Stimulated activated CD8-positive, alpha-beta memory T cell treated with anti-CD3 and anti-CD28 coated beads, Interleukin-15, amount 100 ng/mL, for 48 hours (primary cell): ENCODE measurements around the gene CHTOP.
"Not testable (repeated sequence)": the region's sequence is repeated elsewhere in the genome, so short reads cannot be mapped to it uniquely, and the experiment has no call there.

Source experiments
- DNase-seq, 2 donors: peaks; one replicate each; pipeline ENCODE4 v3.0.0-alpha.2; 2020; ENCODE audit warnings: low read depth in 2 of 2

Gene CHTOP

GRCh38 chr1:153631047-153632022 lies 2.5 kb upstream of the CHTOP start:
- DNase-seq, result no peak

DNA sequence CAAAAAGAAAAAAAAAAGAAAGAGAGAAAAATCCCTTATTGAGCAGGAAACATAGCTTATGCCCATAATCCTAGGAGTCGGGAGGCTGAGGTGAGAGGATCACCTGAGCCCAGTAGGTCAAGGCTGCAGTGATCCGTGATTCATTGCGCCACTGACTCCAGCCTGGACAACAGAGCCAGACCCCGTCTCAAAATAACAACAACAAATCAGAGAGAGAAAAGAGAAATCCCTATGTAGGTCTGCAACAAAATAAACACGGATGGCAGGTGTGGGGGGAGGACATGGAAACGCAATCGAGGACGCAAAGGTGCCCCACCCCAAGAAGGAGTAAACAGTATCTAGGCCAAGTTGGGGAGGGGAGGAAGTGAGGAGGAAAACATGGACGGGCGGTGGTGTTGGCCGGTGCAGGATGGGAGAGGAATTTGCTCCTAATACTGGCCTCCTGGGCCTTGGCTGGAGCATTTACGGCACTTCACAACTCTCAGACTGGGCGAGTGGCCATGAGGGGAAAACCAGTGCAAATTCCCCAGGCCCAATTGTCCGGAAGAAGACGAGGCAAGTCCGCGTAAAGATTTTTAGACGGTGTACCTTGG lies 609 bp upstream of the CHTOP start:
- no peak for DNase-seq

DNA sequence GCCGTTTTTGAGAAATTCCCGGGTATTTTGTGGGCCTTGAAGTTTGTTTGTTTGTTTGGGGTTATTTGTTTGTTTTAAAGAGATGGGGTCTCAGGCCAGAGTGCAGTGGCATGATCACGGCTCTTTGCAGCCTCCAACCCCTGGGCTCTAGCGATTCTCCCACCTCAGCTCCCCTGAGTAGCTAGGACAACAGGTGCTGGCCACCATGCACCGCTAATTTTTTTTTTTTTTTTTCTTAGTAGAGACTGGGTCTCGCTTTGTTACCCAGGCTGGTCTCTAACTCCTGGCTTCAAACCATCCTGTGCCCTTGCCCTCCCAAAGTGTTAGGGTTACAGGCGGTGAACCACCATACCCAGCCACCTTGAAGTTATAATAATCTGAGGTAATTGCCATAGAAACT lies 2.0 kb downstream of the CHTOP start:
- DNase-seq, result no peak

- no peak for DNase-seq
These were observed 2.4 kb downstream of the CHTOP start for GRCh38 chr1:153636312-153636711.

DNA sequence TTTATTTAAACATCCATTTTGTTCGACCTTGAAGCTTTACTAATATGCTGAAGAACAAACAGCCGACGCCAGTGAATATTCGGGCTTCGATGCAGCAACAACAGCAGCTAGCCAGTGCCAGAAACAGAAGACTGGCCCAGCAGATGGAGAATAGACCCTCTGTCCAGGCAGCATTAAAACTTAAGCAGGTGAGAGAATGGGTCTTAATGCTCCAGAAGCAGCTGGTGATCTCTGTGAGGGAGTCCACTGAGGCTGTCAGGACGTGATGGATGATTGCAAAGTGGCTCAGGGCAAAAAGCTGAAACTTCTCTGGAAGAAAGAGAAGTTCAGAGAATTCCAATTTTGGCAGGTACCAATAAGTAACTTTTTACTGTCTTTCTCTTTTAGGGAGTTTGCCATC lies 4.4 kb downstream of the CHTOP start:
- DNase-seq, result no peak

GRCh38 chr1:153639280-153639679 lies 5.4 kb downstream of the CHTOP start:
- no peak for DNase-seq

- not testable (repeated sequence) for DNase-seq
These were observed 6.3 kb downstream of the CHTOP start for GRCh38 chr1:153640213-153640612.

GRCh38 chr1:153640861-153641260 lies 7.0 kb downstream of the CHTOP start:
- DNase-seq, result no peak

DNA sequence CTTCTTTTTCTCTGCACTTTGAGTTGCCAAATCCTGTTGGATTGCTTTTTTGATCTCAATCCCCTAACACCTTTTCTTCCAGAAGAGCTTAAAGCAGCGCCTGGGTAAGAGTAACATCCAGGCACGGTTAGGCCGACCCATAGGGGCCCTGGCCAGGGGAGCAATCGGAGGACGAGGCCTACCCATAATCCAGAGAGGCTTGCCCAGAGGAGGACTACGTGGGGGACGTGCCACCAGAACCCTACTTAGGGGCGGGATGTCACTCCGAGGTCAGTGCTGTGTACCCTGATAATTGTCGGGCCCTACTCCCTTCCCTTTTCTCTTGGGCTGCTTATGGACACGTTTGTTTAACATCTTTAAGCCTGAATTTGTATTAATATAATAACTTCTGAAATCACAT lies 8.3 kb downstream of the CHTOP start:
- no peak for DNase-seq

DNA sequence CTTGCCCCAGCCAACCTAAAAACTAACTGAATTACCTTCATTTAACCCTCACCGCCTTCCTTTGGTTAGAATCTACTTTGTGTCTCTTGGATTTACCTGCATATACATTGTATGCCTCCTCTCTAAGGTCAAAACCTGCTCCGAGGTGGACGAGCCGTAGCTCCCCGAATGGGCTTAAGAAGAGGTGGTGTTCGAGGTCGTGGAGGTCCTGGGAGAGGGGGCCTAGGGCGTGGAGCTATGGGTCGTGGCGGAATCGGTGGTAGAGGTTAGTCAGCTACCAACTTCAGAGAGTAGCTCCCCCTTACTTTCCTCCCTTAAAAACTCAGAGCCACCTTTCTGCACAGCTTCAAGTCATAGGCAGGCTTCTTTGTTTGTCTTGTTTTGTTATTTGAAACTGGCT lies 9.2 kb downstream of the CHTOP start:
- DNase-seq, result no peak

DNA sequence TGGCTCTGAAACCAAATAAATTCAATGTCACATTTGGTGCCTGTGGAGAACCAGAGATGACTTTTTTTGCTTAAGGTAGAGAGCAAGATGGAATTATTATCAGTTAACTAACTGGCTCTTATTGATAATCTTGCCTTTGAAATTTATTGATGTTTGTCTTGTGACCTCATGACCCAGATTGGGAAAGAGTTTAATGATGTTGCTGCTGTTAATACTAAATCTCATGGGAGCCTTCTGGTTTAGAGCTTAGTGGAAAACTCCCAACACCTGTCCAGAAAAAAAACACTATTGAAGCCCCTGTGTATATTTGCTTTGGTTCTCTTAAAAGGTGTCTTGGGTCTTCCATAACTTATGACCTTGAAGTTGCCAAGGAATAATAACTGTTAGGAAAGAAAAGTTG lies 9.9 kb downstream of the CHTOP start:
- DNase-seq, result no peak

DNA sequence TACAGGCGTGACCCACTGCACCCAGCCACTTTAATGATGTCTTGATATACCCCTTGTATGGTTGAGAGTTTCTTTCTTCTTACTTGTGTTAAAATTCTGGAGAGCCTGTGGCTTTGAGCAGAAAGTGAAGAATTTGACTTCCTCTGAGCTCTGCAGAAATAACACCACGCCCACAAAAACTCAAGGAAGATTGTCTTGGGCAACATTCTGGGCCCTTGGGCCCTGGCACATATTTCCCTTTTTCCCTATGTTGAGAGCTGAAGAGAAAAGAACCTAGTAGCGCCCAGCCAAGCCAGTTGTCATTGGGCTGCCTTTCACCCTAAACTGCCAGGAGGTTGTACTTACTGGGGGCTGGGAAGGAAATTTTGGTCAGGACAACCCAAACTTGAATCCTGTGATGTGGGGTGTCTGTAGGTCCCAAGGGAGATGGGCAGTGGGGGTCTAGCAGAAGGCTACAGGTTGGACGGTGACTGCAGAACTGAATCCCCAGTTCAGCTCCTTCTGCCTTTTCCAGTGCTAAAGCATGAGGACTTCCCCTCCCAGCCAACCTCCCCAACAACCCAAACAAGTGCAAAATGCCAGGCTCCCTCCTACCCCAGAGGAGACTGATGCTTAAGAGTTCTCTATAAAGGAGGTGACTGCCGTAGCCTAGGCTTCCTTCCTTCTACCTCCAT lies 12.9 kb downstream of the CHTOP start:
- no peak for DNase-seq

DNA sequence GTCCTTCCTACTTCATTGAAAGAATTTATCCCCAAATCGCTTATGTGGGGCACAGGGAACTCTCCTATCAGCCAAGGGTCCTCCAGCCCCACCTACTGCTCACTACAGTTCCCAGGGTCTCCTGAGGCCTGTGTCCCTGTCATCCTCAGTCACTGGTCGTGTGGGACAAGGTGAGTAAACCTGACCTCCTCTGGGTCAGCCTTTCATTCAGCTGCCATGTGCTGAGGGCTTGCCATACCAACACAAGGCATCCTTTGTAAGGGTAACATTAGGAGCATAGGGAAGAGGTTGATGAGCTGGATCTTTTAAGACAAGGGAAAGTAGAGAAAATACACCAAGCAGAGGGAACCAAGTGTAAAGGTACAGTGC lies 13.5 kb downstream of the CHTOP start:
- no peak for DNase-seq

- DNase-seq, result no peak
These were observed 14.3 kb downstream of the CHTOP start for GRCh38 chr1:153648000-153648643.

DNA sequence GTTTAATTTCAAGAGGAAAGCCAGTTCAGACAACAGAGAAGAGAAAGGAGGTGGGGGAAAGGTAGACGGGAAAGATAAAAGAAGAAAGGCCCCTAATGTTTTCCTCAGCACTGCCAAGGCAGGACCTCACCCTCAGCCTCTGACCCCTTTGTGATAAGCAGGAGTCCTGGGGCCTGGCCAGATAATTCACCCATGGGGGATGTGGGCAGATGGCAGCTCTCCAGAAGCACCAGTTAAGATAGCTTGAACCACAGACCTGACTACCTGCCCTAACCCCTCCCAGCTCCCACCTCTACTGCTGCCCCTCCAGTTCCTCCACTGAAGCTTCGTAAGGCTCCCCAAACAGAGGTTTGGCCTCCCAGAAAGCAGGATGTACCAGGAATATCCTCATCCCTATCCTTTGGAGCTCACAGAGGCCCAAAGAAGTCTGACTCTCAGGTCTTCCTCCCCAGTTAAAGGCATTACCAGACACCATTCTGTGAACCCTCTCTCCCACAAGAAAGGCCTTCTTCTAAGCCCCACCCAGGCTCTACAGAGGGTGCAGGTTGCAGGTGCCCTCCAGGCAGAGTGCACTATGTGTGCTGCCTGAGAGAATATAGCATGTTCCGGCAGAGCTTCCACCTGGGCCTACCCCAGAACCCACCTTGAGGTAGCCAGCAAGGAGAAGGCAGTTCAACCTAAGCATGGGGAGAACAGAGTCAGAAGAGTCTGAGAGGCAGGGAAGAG lies 15.4 kb downstream of the CHTOP start:
- no peak for DNase-seq

GRCh38 chr1:153649863-153650235 lies 16.0 kb downstream of the CHTOP start:
- no peak for DNase-seq

DNA sequence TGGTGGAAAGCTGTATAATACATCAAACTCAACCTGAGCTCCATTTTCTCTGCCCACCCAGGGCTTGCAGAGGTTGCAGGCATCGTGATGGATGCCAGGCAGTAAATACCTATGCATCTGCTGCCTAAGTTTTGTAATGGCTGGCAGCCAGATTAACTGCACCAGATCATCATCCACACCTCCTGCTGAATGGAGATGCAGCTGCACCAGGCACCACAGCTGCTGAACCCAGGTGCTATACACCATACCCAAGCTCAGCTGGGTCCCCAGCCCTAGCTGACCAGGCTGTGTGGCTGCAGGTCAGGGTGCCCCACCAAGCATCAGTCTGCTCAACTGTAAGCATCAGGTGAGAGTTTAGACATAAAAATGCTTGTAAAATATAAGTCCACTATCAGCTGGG lies 17.9 kb downstream of the CHTOP start:
- DNase-seq, result no peak

DNA sequence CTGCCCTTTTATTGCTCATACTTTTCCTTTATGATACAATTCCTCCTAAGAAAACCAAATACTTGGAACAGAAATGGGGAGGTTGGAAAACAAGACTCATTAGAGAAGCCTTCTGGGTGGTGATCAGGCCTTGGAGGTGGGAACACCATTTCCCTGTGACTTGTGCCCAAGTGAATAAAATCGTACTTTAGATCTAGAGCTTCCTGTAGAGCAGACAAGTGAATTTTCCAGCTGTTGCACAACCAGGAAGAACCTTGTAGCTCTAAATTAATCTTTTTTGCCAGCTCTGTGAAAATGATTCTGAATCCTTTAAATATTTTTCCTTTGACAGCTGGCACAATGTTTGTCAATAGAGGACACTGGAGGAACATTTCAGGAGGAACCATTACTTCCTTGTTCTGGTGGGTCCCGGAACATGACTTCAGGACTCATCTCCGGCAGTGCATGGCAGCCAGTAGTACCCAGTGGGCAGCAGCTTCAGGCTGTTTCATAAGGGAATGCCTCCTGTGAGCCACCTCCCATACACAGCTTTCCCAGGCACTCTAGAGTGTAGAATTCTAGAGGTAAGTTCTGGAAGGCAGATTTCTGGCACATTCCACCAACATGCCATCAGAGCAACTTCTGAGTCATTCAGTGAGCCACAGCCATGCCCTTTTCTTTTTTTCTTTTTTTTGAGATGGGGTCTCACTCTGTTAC lies 19.1 kb downstream of the CHTOP start:
- DNase-seq, result no peak

GRCh38 chr1:153655333-153655732 lies 21.5 kb downstream of the CHTOP start:
- no peak for DNase-seq

- DNase-seq, result peak; percentile 88 to 89
These were observed 24.7 kb downstream of the CHTOP start, which contains the start of gene SNAPIN for GRCh38 chr1:153658400-153659174. Gene SNAPIN (plus strand): TSS chr1:153658703. CDS start chr1:153658744, 41 bp downstream.
